ENCODE results near the gene CHRM4.

DNA sequence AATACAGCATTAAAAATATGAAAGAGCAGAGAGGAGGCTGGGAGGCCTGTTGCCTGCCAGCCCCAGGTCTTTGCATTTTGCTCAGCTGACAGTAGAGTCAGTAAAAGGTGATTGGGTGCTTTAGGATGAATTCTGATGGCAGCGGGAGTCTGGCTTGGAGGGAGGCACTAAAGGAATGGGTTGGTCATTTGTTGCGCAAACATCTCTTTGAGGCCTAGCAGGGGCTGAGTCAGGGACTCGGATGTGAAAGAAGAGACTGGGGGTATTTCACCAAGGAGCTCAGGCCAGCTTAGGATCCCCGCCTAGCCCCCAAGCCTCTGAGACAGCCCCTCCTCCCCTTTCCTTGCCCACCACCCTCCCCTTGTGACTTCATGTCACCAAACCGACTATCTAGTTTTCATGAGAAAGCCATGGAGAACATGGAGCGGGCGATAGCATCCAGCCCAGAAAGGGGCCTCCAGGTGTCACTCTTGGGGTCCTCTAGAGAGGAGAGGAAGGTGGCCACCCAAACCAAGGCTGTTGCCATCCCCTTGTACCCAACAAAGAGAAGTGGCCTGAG, 34.6 kb downstream of the CHRM4 start:
- TF ChIP-seq, protein P1, sequence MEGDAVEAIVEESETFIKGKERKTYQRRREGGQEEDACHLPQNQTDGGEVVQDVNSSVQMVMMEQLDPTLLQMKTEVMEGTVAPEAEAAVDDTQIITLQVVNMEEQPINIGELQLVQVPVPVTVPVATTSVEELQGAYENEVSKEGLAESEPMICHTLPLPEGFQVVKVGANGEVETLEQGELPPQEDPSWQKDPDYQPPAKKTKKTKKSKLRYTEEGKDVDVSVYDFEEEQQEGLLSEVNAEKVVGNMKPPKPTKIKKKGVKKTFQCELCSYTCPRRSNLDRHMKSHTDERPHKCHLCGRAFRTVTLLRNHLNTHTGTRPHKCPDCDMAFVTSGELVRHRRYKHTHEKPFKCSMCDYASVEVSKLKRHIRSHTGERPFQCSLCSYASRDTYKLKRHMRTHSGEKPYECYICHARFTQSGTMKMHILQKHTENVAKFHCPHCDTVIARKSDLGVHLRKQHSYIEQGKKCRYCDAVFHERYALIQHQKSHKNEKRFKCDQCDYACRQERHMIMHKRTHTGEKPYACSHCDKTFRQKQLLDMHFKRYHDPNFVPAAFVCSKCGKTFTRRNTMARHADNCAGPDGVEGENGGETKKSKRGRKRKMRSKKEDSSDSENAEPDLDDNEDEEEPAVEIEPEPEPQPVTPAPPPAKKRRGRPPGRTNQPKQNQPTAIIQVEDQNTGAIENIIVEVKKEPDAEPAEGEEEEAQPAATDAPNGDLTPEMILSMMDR (IDR thresholded peaks at IDR 0.05): no peak
- TF ChIP-seq POLR2A (IDR thresholded peaks at IDR 0.05): no peak
